Activated CD8-positive, alpha-beta memory T cell treated with anti-CD3 and anti-CD28 coated beads for 24 hours (primary cell): ENCODE data around the gene HACE1.
"Not testable (repeated sequence)": the region's sequence is repeated elsewhere in the genome, so short reads cannot be mapped to it uniquely, and the experiment has no call there.

Experiments used
- DNase-seq: peaks from one replicate; pipeline ENCODE4 v3.0.0-alpha.2; 2020

Gene HACE1

GRCh38 chr6:104859225-104860146, at the start of gene HACE1:
HACE1 (minus strand) TSS chr6:104859919; CDS start chr6:104859642, 277 bp downstream.
- peak; percentile 96 for DNase-seq

- DNase-seq, result no peak
These were observed 49.3 kb upstream of the HACE1 start for GRCh38 chr6:104908888-104909525.

GRCh38 chr6:104908031-104908887, 48.5 kb upstream of the HACE1 start:
- DNase-seq, result no peak

- DNase-seq, result not testable (repeated sequence)
These were observed 39.2 kb upstream of the HACE1 start for GRCh38 chr6:104898893-104899292.

GRCh38 chr6:104896914-104897313, 37.2 kb upstream of the HACE1 start:
- DNase-seq, result no peak

- no peak for DNase-seq
These were observed 28.3 kb upstream of the HACE1 start for GRCh38 chr6:104888066-104888465.

- no peak for DNase-seq
These were observed 27.6 kb upstream of the HACE1 start for GRCh38 chr6:104887350-104887749.

GRCh38 chr6:104885518-104886043, 25.9 kb upstream of the HACE1 start:
- DNase-seq, result no peak

- DNase-seq, result no peak
These were observed 25.3 kb upstream of the HACE1 start for GRCh38 chr6:104884867-104885517.

- DNase-seq, result no peak
These were observed 22.4 kb upstream of the HACE1 start for GRCh38 chr6:104881964-104882668.

GRCh38 chr6:104862456-104862855, 2.7 kb upstream of the HACE1 start:
- DNase-seq, result no peak

- DNase-seq, result no peak
These were observed 502 bp upstream of the HACE1 start for GRCh38 chr6:104860221-104860620.

- DNase-seq, result no peak
These were observed 1.1 kb downstream of the HACE1 start for GRCh38 chr6:104858642-104859041.

- DNase-seq, result no peak
These were observed 4.2 kb downstream of the HACE1 start for GRCh38 chr6:104855507-104855906.

GRCh38 chr6:104847721-104848120, 12.0 kb downstream of the HACE1 start:
- not testable (repeated sequence) for DNase-seq

- no peak for DNase-seq
These were observed 16.5 kb downstream of the HACE1 start for GRCh38 chr6:104843229-104843628.

GRCh38 chr6:104837158-104837557, 22.6 kb downstream of the HACE1 start:
- no peak for DNase-seq

GRCh38 chr6:104836479-104837020, 23.2 kb downstream of the HACE1 start:
- DNase-seq, result not testable (repeated sequence)

- DNase-seq, result no peak
These were observed 23.9 kb downstream of the HACE1 start for GRCh38 chr6:104835782-104836181.

GRCh38 chr6:104829183-104829958, 30.3 kb downstream of the HACE1 start:
- no peak for DNase-seq

GRCh38 chr6:104828478-104828877, 31.2 kb downstream of the HACE1 start:
- DNase-seq, result no peak
